Measurements from ENCODE around the gene FXYD7.
"Not testable (repeated sequence)": the region's sequence is repeated elsewhere in the genome, so short reads cannot be mapped to it uniquely, and the experiment has no call there.

Gene FXYD7

GRCh38 chr19:35128398-35129057 is 14.5 kb upstream of the FXYD7 start:
- no peak for DNase-seq

- DNase-seq, result not testable (repeated sequence)
Measured at GRCh38 chr19:35129724-35130274, 13.3 kb upstream of the FXYD7 start.

- DNase-seq, result no peak
Measured at GRCh38 chr19:35130761-35131720, 12.0 kb upstream of the FXYD7 start.

GRCh38 chr19:35132254-35132653 is 10.8 kb upstream of the FXYD7 start:
- no peak for DNase-seq

- DNase-seq, result no peak
Measured at GRCh38 chr19:35133826-35134225, 9.2 kb upstream of the FXYD7 start.

GRCh38 chr19:35134601-35135242 is 8.3 kb upstream of the FXYD7 start, which contains the start of gene LGI4:
LGI4 (minus strand) TSS chr19:35135059; CDS start chr19:35134680, 379 bp downstream.
- DNase-seq, result no peak

GRCh38 chr19:35135389-35135909 is 7.6 kb upstream of the FXYD7 start:
- DNase-seq, result peak; percentile 42 to 63

GRCh38 chr19:35136231-35136630 is 6.8 kb upstream of the FXYD7 start:
- DNase-seq, result no peak

GRCh38 chr19:35136977-35137702 is 5.9 kb upstream of the FXYD7 start:
- DNase-seq, result no peak

GRCh38 chr19:35138305-35138892 is 4.7 kb upstream of the FXYD7 start, which contains the start of gene FXYD1:
FXYD1 (plus strand) TSS chr19:35138824; CDS start chr19:35140080, 1,256 bp downstream.
- no peak for DNase-seq

- no peak for DNase-seq
Measured at GRCh38 chr19:35140207-35140961, 2.7 kb upstream of the FXYD7 start.

GRCh38 chr19:35140962-35141836 is 1.9 kb upstream of the FXYD7 start:
- peak; percentile 96 to 99 for DNase-seq

- DNase-seq, result no peak
Measured at GRCh38 chr19:35141837-35142605, 1.0 kb upstream of the FXYD7 start.

- DNase-seq, result peak; percentile 64 to 67
Measured at GRCh38 chr19:35142606-35143230, 337 bp upstream of the FXYD7 start.

- DNase-seq, result no peak
Measured at GRCh38 chr19:35143818-35144217, 763 bp downstream of the FXYD7 start.

GRCh38 chr19:35144259-35144599 is 1.2 kb downstream of the FXYD7 start:
- no peak for DNase-seq

GRCh38 chr19:35144600-35145436 is 1.8 kb downstream of the FXYD7 start:
- no peak for DNase-seq

Measured in stimulated activated CD4-positive, alpha-beta T cell treated with anti-CD3 and anti-CD28 coated beads, Interleukin-4, amount 100 ng/mL, for 4 hours (primary cell).